Measurements from ENCODE around the gene ARFIP1.
"Not testable (repeated sequence)": the region's sequence is repeated elsewhere in the genome, so short reads cannot be mapped to it uniquely, and the experiment has no call there.

Gene ARFIP1

GRCh38 chr4:152848508-152848907 lies 68.8 kb downstream of the ARFIP1 start:
- no peak for DNase-seq

- DNase-seq, result no peak
Observed at GRCh38 chr4:152849350-152849749, 69.6 kb downstream of the ARFIP1 start.

GRCh38 chr4:152850377-152850776 lies 70.6 kb downstream of the ARFIP1 start:
- DNase-seq, result no peak

- DNase-seq, result no peak
Observed at GRCh38 chr4:152851226-152851625, 71.5 kb downstream of the ARFIP1 start.

GRCh38 chr4:152853293-152853692 lies 73.5 kb downstream of the ARFIP1 start:
- no peak for DNase-seq

GRCh38 chr4:152854016-152854415 lies 74.3 kb downstream of the ARFIP1 start:
- not testable (repeated sequence) for DNase-seq

GRCh38 chr4:152856960-152857359 lies 77.2 kb downstream of the ARFIP1 start:
- no peak for DNase-seq

- DNase-seq, result no peak
Observed at GRCh38 chr4:152858934-152859333, 79.2 kb downstream of the ARFIP1 start.

GRCh38 chr4:152860046-152860445 lies 80.3 kb downstream of the ARFIP1 start:
- no peak for DNase-seq

- no peak for DNase-seq
Observed at GRCh38 chr4:152862608-152863007, 82.9 kb downstream of the ARFIP1 start.

- DNase-seq, result no peak
Observed at GRCh38 chr4:152864361-152864760, 84.6 kb downstream of the ARFIP1 start.

- DNase-seq, result not testable (repeated sequence)
Observed at GRCh38 chr4:152866432-152866993, 86.8 kb downstream of the ARFIP1 start.

GRCh38 chr4:152870606-152871005 lies 90.9 kb downstream of the ARFIP1 start:
- DNase-seq, result no peak

GRCh38 chr4:152875261-152875660 lies 95.5 kb downstream of the ARFIP1 start:
- no peak for DNase-seq

- DNase-seq, result no peak
Observed at GRCh38 chr4:152877868-152878267, 98.1 kb downstream of the ARFIP1 start.

GRCh38 chr4:152880263-152880662 lies 100.5 kb downstream of the ARFIP1 start:
- no peak for DNase-seq

GRCh38 chr4:152881974-152882373 lies 102.2 kb downstream of the ARFIP1 start:
- DNase-seq, result no peak

GRCh38 chr4:152885185-152885584 lies 105.4 kb downstream of the ARFIP1 start:
- DNase-seq, result no peak

- DNase-seq, result no peak
Observed at GRCh38 chr4:152886201-152886600, 106.4 kb downstream of the ARFIP1 start.

GRCh38 chr4:152887981-152888380 lies 108.2 kb downstream of the ARFIP1 start:
- DNase-seq, result no peak

GRCh38 chr4:152892974-152893373 lies 113.2 kb downstream of the ARFIP1 start:
- no peak for DNase-seq

GRCh38 chr4:152894673-152895072 lies 114.9 kb downstream of the ARFIP1 start:
- no peak for DNase-seq

GRCh38 chr4:152896811-152897210 lies 117.1 kb downstream of the ARFIP1 start:
- DNase-seq, result no peak

GRCh38 chr4:152898133-152898532 lies 118.4 kb downstream of the ARFIP1 start:
- not testable (repeated sequence) for DNase-seq

GRCh38 chr4:152898606-152899005 lies 118.9 kb downstream of the ARFIP1 start:
- no peak for DNase-seq

GRCh38 chr4:152900395-152900794 lies 120.6 kb downstream of the ARFIP1 start:
- no peak for DNase-seq
